PC-9 (cell line): ENCODE data around the gene ACBD3. TPM values are rescaled to one million over a fixed set of nuclear protein-coding genes. Genes with fewer than 3 reads are reported as not detected.

Experiments used
- BruUV-seq: library from RNA; stranded (reverse); fragments of 400-500 nt; replicated peaks from 2 replicates; lab custom pipeline; 2021; lab: Mats Ljungman, UMichigan
- CTCF ChIA-PET: fragments of 300-600 bp; sonication (Branson Sonifier 250); formaldehyde crosslinking; loops from one replicate; lab custom pipeline; 2022; ENCODE audit warnings: antibody characterized with exemption; lab: Charles Lee
- POLR2A ChIA-PET: fragments of 300-600 bp; sonication (Branson Sonifier 250); formaldehyde crosslinking; loops from one replicate; lab custom pipeline; 2022; ENCODE audit warnings: antibody characterized with exemption; ENCODE audit not compliant: unreplicated experiment; lab: Charles Lee
- DNase-seq, 2 experiments: peaks; one replicate each; pipeline versions ENCODE4 v3.0.0 to v3.0.0-alpha.2; 2015 to 2022; ENCODE audit warnings: mixed read lengths in 1 of 2
- H2AFZ ChIP-seq: fragments of 200-600 bp; sonication (generic); 2 replicates; pipeline ENCODE4 v1.8.1; 2017; ENCODE audit warnings: antibody characterized with exemption
- H3F3A ChIP-seq: fragments of 200-600 bp; sonication (generic); 2 replicates; pipeline ENCODE4 v1.8.1; 2017; ENCODE audit warnings: antibody characterized with exemption, mild to moderate bottlenecking, low read depth; ENCODE audit not compliant: insufficient read depth
- H3K27ac ChIP-seq: fragments of 200-600 bp; sonication (generic); 2 replicates; pipeline ENCODE4 v1.6.1; 2016; ENCODE audit warnings: mixed run types
- H3K27me3 ChIP-seq: fragments of 200-600 bp; sonication (generic); 2 replicates; pipeline ENCODE4 v1.6.1; 2016; ENCODE audit warnings: low read depth, mixed run types; ENCODE audit not compliant: insufficient read depth
- H3K36me3 ChIP-seq: fragments of 200-600 bp; sonication (generic); 2 replicates; pipeline ENCODE4 v1.6.1; 2016; ENCODE audit warnings: low read depth, mixed run types
- H3K4me1 ChIP-seq: fragments of 200-600 bp; sonication (generic); replicated peaks from 2 replicates; pipeline ENCODE4 v1.6.1; 2016; ENCODE audit warnings: mixed run types; ENCODE audit not compliant: insufficient read depth
- H3K4me2 ChIP-seq: fragments of 200-600 bp; sonication (generic); 2 replicates; pipeline ENCODE4 v1.6.1; 2017; ENCODE audit warnings: mixed run types
- H3K4me3 ChIP-seq: fragments of 200-600 bp; sonication (generic); 2 replicates; pipeline ENCODE4 v1.6.1; 2016; ENCODE audit warnings: mixed run types
- H3K79me2 ChIP-seq: fragments of 200-600 bp; sonication (generic); 2 replicates; pipeline ENCODE4 v1.6.1; 2017; ENCODE audit warnings: low read depth, mixed run types
- H3K9me2 ChIP-seq: fragments of 200-600 bp; sonication (generic); 2 replicates; pipeline ENCODE4 v1.8.1; 2017; ENCODE audit warnings: mild to moderate bottlenecking; ENCODE audit not compliant: insufficient read depth
- H3K9me3 ChIP-seq: fragments of 200-600 bp; sonication (generic); 2 replicates; pipeline ENCODE4 v1.8.1; 2016; ENCODE audit warnings: low read depth; ENCODE audit not compliant: insufficient read depth
- H4K20me1 ChIP-seq: fragments of 200-600 bp; sonication (generic); 2 replicates; pipeline ENCODE4 v1.8.1; 2017; ENCODE audit not compliant: insufficient read depth
- EZH2 ChIP-seq: fragments of 200-600 bp; sonication (generic); IDR thresholded peaks from 2 replicates; pipeline ENCODE4 v1.8.0; 2017; ENCODE audit warnings: antibody characterized with exemption, low read depth
- intact Hi-C: fragments of 100-400 bp; cut with micrococcal nuclease; formaldehyde crosslinking; loops from one replicate; pipeline ENCODE4 v1.10.0; 2022; ENCODE audit not compliant: unreplicated experiment
- total RNA-seq: library from RNA; stranded (reverse); gene quantifications from 2 replicates; pipeline ENCODE4 v1.2.3, GENCODE V29; 2021
- TF ChIP-seq, protein P1 (sequence below): fragments of 200-600 bp; sonication (generic); conservative IDR thresholded peaks from 2 replicates; pipeline ENCODE4 v1.6.1; 2017; ENCODE audit warnings: mixed run types, antibody characterized with exemption, mild to moderate bottlenecking, moderate library complexity

The ACBD3 gene
- total RNA-seq, 1 experiment from 2014 or later: 46.4 TPM

DNA sequence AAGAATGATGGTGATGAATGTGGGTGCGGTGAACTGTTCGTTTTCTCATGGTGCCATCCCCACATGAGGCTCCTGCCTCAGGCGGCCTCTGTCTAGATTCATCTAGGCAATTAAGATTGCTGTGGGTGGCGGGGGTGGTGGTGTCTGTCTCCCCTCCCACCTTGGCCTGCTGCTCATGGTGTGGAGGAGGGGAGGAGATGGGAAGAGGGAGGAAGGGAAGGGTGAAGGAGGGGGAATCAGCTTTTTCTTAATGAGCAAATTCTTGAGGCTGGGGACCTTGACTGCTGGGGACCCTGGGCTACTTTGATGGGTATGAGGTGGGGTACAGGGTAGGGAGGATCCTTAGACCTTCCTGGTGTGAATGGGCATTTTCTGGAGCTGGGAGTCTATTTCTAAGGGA is 68.2 kb downstream of the ACBD3 start:
- no peak overlapping the region for H3K4me2 ChIP-seq
- no peaks in the 10 kb centered on the region for H3K36me3 ChIP-seq
- no peaks in the 10 kb centered on the region for H3K27me3 ChIP-seq
- H3K79me2 ChIP-seq: no peaks in the 10 kb centered on the region
- POLR2A ChIA-PET: no interaction called here
- peaks cover 9% of the 10 kb centered on the region for H3K4me1 ChIP-seq
- DNase-seq: no peak
- H3K27ac ChIP-seq: no peak overlapping the region
- intact Hi-C loops: no loop called here
- CTCF ChIA-PET: interaction anchor here (1.0 kb wide), 1 partner anchor 25 kb away, joined by 4 read pairs; no protein-coding TSS in a partner anchor
- TF ChIP-seq, protein P1, sequence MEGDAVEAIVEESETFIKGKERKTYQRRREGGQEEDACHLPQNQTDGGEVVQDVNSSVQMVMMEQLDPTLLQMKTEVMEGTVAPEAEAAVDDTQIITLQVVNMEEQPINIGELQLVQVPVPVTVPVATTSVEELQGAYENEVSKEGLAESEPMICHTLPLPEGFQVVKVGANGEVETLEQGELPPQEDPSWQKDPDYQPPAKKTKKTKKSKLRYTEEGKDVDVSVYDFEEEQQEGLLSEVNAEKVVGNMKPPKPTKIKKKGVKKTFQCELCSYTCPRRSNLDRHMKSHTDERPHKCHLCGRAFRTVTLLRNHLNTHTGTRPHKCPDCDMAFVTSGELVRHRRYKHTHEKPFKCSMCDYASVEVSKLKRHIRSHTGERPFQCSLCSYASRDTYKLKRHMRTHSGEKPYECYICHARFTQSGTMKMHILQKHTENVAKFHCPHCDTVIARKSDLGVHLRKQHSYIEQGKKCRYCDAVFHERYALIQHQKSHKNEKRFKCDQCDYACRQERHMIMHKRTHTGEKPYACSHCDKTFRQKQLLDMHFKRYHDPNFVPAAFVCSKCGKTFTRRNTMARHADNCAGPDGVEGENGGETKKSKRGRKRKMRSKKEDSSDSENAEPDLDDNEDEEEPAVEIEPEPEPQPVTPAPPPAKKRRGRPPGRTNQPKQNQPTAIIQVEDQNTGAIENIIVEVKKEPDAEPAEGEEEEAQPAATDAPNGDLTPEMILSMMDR: no peak
- no peak for TF ChIP-seq EZH2
- no peak overlapping the region for H3K4me3 ChIP-seq
- H3F3A ChIP-seq: peaks cover 10% of the 10 kb centered on the region; the same call in 1 of the 2 replicates
- H3K9me3 ChIP-seq: no peaks in the 10 kb centered on the region
- no peak overlapping the region for H2AFZ ChIP-seq
- no peaks in the 10 kb centered on the region for H4K20me1 ChIP-seq
- no peaks in the 10 kb centered on the region for H3K9me2 ChIP-seq
- no TSS peak for BruUV-seq

DNA sequence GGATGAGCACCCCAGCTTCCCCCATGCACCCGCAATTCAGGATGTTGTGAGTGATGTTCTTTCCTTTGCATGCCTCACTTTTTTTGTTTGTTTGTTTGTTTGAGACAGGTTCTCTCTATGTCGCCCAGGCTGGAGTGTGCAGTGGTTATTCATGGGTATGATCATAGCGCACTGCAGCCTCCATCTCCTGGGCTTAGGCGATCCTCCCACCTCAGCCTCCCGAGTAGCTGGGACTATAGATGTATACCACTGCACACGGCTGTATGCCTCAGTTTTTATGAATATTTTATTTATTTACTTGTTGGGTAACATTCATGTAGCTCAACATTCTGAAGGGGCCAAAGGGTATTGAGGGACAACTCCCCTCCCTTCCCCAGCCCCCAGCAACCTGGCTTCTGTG is 69.2 kb downstream of the ACBD3 start:
- Histone ChIP-seq H3K27ac (no peak overlapping the region), H4K20me1 (no peaks in the 10 kb centered on the region), H3K27me3 (no peaks in the 10 kb centered on the region), H3K4me3 (no peak overlapping the region), H3K9me3 (no peaks in the 10 kb centered on the region), H3F3A (no peaks in the 10 kb centered on the region), H3K9me2 (no peaks in the 10 kb centered on the region), H2AFZ (no peak overlapping the region), H3K4me1 (no peaks in the 10 kb centered on the region), H3K36me3 (no peaks in the 10 kb centered on the region), H3K4me2 (no peak overlapping the region), H3K79me2 (no peaks in the 10 kb centered on the region)
- BruUV-seq: no TSS peak
- CTCF ChIA-PET: interaction anchor here (0.5 to 1.0 kb wide), 2 partner anchors 24 to 60 kb away, joined by 4 to 11 read pairs; no protein-coding TSS in a partner anchor
- intact Hi-C loops: no loop called here
- TF ChIP-seq, protein P1: no peak
- TF ChIP-seq EZH2: no peak
- POLR2A ChIA-PET: no interaction called here
- DNase-seq: no peak

- no peak overlapping the region for H3K4me3 ChIP-seq
- no peak overlapping the region for H3K4me2 ChIP-seq
- TF ChIP-seq EZH2: no peak
- TF ChIP-seq, protein P1: no peak
- H4K20me1 ChIP-seq: no peaks in the 10 kb centered on the region
- no peaks in the 10 kb centered on the region for H3F3A ChIP-seq
- no peaks in the 10 kb centered on the region for H3K9me2 ChIP-seq
- H3K27ac ChIP-seq: no peak overlapping the region
- no peaks in the 10 kb centered on the region for H3K9me3 ChIP-seq
- no peaks in the 10 kb centered on the region for H3K36me3 ChIP-seq
- H3K27me3 ChIP-seq: no peaks in the 10 kb centered on the region
- H2AFZ ChIP-seq: no peak overlapping the region
- ChIA-PET CTCF (interaction anchor here (1.2 kb wide), 1 partner anchor 52 kb away, joined by 3 read pairs; no protein-coding TSS in a partner anchor), POLR2A (no interaction called here)
- intact Hi-C loops: no loop called here
- DNase-seq: no peak
- no peaks in the 10 kb centered on the region for H3K79me2 ChIP-seq
- peaks cover 1% of the 10 kb centered on the region for H3K4me1 ChIP-seq
- no TSS peak for BruUV-seq
Observed at GRCh38 chr1:226116673-226117072, 69.9 kb downstream of the ACBD3 start.
